ENCODE results near the gene RGS6. TPM values are rescaled to one million over a fixed set of nuclear protein-coding genes. Genes with fewer than 3 reads are reported as not detected.

RGS6 gene
- total RNA-seq, 1 experiment from 2014 or later, result not detected

GRCh38 chr14:71905860-71906259 is 26.4 kb upstream of the RGS6 start:
- H3K36me3 ChIP-seq (ENCODE audit: low read depth, low read length), result no peaks in the 10 kb centered on the region
- ChIA-PET CTCF (no interaction called here), POLR2A (ENCODE audit: unreplicated experiment) (no interaction called here)
- H3K9ac ChIP-seq (ENCODE audit: low read length), result no peak overlapping the region
- TF ChIP-seq EZH2phosphoT487 (IDR thresholded peaks at IDR 0.05; ENCODE audit: borderline replicate concordance, low read length) (no peak), CTCF (conservative IDR thresholded peaks at IDR 0.05; ENCODE audit: low read depth, low read length) (no peak), EZH2 (IDR thresholded peaks at IDR 0.05; ENCODE audit: low read length, unreplicated experiment) (no peak)
- no peaks in the 10 kb centered on the region for H3K79me2 ChIP-seq (ENCODE audit: low read length)
- intact Hi-C loops (cut with micrococcal nuclease), result no loop called here
- H4K20me1 ChIP-seq (ENCODE audit: low read length), result no peaks in the 10 kb centered on the region
- no peaks in the 10 kb centered on the region for H3F3A ChIP-seq (ENCODE audit: low read length, unreplicated experiment)
- no peak for ATAC-seq
- H3K4me2 ChIP-seq (ENCODE audit: low read length), result no peak overlapping the region
- no peaks in the 10 kb centered on the region for H3K4me1 ChIP-seq (ENCODE audit: insufficient read depth, low read length)
- H3K27ac ChIP-seq (ENCODE audit: low read length), result no peak overlapping the region
- BruUV-seq (replicated peaks), result no TSS peak
- no peak for DNase-seq
- peaks cover 100% of the 10 kb centered on the region for H3K27me3 ChIP-seq (ENCODE audit: low read length)
- no peak overlapping the region for H2AFZ ChIP-seq (ENCODE audit: low read length)
- H3K9me2 ChIP-seq (replicated peaks; ENCODE audit: low read length), result no peaks in the 10 kb centered on the region
- H3K4me3 ChIP-seq (ENCODE audit: low read length), result no peak overlapping the region
- H3K9me3 ChIP-seq (ENCODE audit: low read length), result no peaks in the 10 kb centered on the region

- Histone ChIP-seq H3K27ac (ENCODE audit: low read length) (no peak overlapping the region), H3K36me3 (ENCODE audit: low read depth, low read length) (no peaks in the 10 kb centered on the region), H3K4me1 (ENCODE audit: insufficient read depth, low read length) (no peaks in the 10 kb centered on the region), H3K9me2 (replicated peaks; ENCODE audit: low read length) (no peaks in the 10 kb centered on the region), H2AFZ (ENCODE audit: low read length) (no peak overlapping the region), H3K9me3 (ENCODE audit: low read length) (no peaks in the 10 kb centered on the region), H4K20me1 (ENCODE audit: low read length) (no peaks in the 10 kb centered on the region), H3K27me3 (ENCODE audit: low read length) (peaks cover 98% of the 10 kb centered on the region), H3K79me2 (ENCODE audit: low read length) (no peaks in the 10 kb centered on the region), H3K9ac (ENCODE audit: low read length) (no peak overlapping the region), H3K4me2 (ENCODE audit: low read length) (no peak overlapping the region), H3F3A (ENCODE audit: low read length, unreplicated experiment) (no peaks in the 10 kb centered on the region), H3K4me3 (ENCODE audit: low read length) (no peak overlapping the region)
- ChIA-PET CTCF (no interaction called here), POLR2A (ENCODE audit: unreplicated experiment) (no interaction called here)
- peak; percentile 69 for DNase-seq
- TF ChIP-seq CTCF (conservative IDR thresholded peaks at IDR 0.05; ENCODE audit: low read depth, low read length) (no peak), EZH2 (IDR thresholded peaks at IDR 0.05; ENCODE audit: low read length, unreplicated experiment) (no peak), EZH2phosphoT487 (IDR thresholded peaks at IDR 0.05; ENCODE audit: borderline replicate concordance, low read length) (no peak)
- ATAC-seq, result peak; percentile 42; the same call in 1 of the 2 replicates
- no TSS peak for BruUV-seq (replicated peaks)
- intact Hi-C loops (cut with micrococcal nuclease), result no loop called here
Measured at GRCh38 chr14:71907793-71908515, 24.3 kb upstream of the RGS6 start.

- DNase-seq, result no peak
- POLR2A ChIA-PET (ENCODE audit: unreplicated experiment), result no interaction called here
- H3K36me3 ChIP-seq (ENCODE audit: low read depth, low read length), result no peaks in the 10 kb centered on the region
- no peaks in the 10 kb centered on the region for H4K20me1 ChIP-seq (ENCODE audit: low read length)
- H3K9me3 ChIP-seq (ENCODE audit: low read length), result no peaks in the 10 kb centered on the region
- no peak overlapping the region for H2AFZ ChIP-seq (ENCODE audit: low read length)
- no peaks in the 10 kb centered on the region for H3K9me2 ChIP-seq (replicated peaks; ENCODE audit: low read length)
- H3K27ac ChIP-seq (ENCODE audit: low read length), result no peak overlapping the region
- CTCF ChIA-PET, result no interaction called here
- no peaks in the 10 kb centered on the region for H3K4me1 ChIP-seq (ENCODE audit: insufficient read depth, low read length)
- no peaks in the 10 kb centered on the region for H3K79me2 ChIP-seq (ENCODE audit: low read length)
- intact Hi-C loops (cut with micrococcal nuclease), result no loop called here
- no peak overlapping the region for H3K9ac ChIP-seq (ENCODE audit: low read length)
- H3K27me3 ChIP-seq (ENCODE audit: low read length), result peaks cover 98% of the 10 kb centered on the region
- no peak for TF ChIP-seq CTCF (conservative IDR thresholded peaks at IDR 0.05; ENCODE audit: low read depth, low read length)
- no peak for TF ChIP-seq EZH2phosphoT487 (IDR thresholded peaks at IDR 0.05; ENCODE audit: borderline replicate concordance, low read length)
- no peak for TF ChIP-seq EZH2 (IDR thresholded peaks at IDR 0.05; ENCODE audit: low read length, unreplicated experiment)
- H3K4me2 ChIP-seq (ENCODE audit: low read length), result no peak overlapping the region
- no peak overlapping the region for H3K4me3 ChIP-seq (ENCODE audit: low read length)
- ATAC-seq, result no peak
- no peaks in the 10 kb centered on the region for H3F3A ChIP-seq (ENCODE audit: low read length, unreplicated experiment)
- no TSS peak for BruUV-seq (replicated peaks)
Measured at GRCh38 chr14:71911669-71912068, 20.6 kb upstream of the RGS6 start.
